NCI-H2227 (cell line): ENCODE results near the gene TRPC4.

ENCODE experiments used
- DNase-seq: peaks from one replicate; lab custom pipeline; 2025; ENCODE audit not compliant: unreplicated experiment; lab: John Stamatoyannopoulos, UW

TRPC4 gene

DNA sequence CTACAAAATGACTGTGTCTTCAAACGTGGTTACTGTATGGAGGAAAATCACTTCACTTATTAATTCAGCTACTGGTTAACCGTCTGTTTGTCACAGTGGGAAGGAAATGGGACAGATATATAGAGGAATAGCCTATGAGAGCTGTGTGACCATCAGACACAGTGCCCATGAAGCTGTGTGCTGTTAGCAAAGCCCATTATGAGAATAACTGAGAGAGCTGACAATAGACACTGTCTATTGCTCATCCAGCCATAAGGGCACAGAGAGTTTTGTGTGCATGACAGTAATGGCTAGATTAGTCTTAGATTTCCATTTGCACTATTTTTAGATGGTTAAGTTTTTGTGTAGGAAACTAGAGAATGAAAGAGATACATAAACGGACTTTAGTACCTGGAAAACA, 206.9 kb downstream of the TRPC4 start:
- DNase-seq = no peak

DNA sequence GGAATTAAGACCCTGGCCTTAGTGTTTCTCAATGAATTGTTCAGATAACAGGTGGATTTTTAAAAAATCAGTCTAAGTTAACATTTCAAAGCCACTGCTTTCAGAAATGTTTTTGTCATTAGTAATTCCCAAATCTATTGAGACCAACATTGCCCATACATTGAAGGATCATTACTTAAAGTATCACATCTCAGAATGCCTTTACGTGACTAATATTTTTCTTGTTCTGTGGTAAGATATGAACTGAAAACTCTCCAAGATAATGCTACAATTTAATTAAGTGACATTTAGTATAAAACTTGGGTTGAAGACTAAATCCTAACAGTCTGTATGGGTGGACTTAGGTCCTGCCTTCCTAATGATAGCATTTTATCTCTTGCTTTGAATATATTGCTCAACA, 211.6 kb downstream of the TRPC4 start:
- DNase-seq = no peak

DNA sequence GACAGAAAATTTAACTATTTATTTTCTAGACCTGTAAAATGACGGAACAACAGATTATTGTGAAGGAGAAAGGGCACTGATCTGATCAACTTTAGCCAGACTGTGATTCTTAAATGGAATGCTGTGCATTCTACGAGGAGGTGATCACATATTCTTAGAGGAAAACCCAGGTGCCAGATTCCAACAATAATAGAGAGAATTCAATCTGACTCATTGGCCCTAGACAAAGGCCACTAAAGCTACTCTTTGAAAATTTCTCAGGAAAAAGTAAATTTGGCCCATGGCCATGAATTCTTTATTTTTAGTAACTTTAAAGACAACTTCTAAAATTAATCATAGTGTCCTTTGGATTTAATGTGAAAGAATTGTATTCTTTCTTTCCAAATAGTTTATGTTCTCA, 212.4 kb downstream of the TRPC4 start:
- no peak for DNase-seq

DNA sequence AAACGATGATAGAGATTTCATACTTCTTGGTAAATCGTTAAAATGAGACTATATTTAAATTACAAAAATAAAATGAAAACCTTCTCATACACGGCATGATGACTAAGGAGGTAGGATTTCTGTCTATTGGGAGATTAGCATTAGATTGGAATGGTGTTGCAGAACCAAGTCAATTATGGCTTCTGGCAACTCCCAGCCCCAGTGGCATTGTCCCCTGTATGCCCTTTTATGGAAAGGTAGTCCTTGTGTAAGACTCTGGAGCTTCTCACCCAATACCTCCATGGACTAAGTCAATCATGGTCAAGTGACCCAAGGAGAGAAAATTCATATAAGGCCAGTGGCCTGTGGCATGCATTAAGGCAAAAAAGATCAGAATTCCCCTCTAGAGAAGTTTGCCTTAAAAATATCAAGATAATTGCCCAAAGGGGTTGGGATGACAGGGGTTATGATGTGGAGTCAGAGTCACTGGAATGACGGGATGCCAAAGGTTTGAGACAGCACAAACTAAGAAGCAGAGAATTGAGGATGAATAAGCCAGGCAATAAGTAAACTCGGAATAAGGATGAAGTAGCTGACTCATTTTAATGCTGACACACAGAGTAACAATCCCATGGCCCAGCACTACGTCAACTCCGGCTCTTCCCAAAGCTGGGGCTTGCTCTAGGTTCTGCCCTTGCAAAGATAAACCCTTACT, 213.2 kb downstream of the TRPC4 start:
- DNase-seq = no peak

DNA sequence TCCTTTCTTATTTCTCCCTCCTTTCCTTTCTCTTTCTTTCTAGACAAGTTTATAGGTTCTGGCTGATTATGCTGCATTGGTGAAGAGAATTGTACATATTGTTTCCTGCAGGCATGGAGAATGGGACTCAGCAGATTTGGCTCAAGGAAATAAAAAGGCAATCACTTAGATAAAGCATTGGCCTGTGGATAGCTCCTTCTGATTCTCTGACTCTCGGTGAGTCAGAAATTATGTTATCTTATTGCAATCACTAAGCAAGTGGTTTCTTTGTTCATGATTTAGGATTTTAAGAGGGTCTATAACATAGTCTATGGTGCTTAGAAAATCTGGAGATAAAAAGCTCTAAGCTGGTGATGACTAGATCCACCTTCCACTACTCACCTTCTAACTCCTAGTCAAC, 217.0 kb downstream of the TRPC4 start:
- DNase-seq = no peak

DNA sequence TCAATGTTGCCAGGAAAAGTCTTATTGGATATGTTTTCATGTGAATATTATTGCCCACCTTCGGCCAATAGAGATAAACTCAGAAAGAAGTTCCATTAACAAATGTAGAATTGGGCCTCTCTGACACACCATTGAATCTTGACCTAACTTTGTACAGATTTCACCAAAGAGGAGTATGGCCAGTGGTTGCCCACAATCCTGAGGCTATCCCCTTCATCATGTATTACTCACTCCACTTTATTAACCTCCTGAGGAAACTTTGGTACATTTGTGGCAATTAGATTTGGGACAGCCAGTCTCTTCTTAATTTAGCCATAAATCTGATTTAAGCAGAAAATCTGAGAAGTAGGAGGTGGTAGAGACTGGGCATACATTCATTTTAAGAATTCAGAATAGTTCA, 217.7 kb downstream of the TRPC4 start:
- DNase-seq = no peak

DNA sequence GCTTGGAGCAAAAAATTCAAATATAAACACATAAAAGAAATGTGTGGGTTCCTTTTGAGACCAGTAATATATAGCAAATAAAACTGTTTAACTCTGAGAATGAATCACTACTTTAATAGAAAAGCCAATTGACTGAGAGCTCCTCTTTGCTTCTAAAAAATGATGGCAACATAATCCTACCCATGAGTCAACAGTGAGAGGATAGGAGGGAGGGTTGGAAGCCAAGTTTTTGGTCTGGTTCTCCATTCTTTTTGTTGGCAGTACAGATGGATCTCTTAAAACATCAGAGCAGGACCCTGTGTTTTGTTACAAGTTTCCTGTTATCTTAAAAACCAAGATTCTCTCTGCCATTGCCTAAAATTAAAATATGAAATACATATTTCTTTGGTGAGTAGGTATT, 221.0 kb downstream of the TRPC4 start:
- no peak for DNase-seq

DNA sequence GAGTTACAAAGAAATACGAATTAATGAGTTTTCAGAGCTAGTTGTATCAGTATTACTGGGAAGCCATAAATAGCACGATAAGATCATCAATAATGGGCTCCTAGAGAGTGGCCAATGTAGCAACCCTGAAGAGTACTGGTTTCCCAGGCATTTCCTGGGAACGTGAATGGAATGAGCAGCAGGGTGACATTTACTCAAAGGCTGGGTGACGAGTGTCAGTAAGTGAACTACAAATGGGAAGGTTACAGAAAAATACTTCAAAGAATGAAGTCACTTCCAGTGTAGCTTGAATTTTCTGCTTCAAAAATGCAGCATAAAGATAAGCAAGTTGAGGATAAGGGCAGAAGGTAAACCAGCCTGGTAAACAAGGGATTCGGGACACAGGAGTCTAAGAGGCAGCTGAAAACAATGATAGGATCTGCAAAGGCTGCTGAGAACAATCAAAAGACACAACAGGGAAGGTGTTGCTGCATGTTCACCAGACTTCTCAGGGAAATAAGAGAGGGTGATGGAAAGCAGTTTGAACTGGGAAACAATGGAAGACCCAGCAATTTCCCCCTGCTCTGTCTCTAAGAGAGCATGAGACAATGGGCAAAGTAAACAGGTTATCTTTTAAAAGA, 222.4 kb downstream of the TRPC4 start:
- no peak for DNase-seq

DNA sequence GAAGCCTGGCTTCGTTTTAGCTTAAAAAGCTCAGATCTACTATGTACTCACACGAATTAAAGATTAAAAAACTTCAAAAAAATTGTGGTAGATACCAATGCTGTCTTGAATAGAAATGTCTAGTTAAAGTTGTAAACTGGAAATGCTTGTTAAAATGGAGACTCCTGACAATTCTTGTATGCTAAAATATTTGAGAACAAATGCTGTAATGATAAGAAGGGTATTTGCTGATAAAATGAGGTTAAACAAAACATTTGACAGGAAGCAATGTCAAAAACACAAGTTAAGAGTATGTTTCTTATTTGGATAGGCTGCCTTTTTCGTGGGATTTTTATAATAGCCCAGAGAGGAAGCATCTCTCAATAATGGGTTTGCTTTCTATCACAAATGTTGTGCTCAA, 223.0 kb downstream of the TRPC4 start:
- DNase-seq = no peak

DNA sequence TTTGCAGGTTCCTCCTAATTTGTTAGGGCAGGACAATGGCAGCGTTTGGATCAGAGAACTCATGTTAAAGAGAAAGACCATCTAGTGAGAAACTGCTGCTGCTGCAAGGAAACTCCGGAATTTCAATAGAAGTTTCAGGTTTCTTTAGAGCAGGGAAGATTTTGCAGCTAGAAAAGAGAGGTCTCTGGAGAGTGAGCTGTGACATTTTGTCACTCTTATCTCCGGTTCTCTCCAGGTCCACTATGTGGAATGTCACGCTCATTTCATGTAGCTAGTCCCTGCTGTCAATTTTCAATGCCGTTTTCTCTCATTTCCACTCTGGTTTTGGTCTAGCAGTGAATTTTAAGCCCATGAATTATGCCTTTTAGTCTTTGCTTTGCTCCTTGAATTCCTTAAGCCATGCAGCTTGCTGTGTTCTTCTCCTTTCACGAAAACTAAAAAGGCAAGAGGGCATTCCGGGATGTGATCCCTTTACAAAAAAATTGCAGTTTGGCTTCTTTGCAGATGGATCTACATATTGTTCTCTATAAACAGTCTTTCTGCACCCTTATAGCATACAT, 224.3 kb downstream of the TRPC4 start:
- DNase-seq = no peak

DNA sequence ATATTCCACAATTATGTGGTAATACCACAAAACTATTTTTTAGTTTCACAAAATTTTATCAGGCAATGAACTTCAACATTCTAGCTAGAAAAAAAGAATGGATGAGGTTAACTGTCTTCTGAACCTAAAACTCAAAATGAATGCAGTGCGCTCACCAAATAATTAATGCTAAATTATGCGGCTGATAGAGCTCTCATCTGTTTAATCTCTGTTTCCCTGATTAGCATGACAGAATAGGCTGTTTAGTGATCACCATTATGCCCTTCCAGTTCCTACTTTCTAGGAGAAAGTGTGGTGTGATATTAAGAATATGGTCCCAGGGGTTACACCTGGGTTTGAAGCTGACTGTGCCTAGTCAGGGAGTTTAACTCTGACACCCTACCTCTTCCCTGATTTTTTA, 228.2 kb downstream of the TRPC4 start:
- DNase-seq = no peak

DNA sequence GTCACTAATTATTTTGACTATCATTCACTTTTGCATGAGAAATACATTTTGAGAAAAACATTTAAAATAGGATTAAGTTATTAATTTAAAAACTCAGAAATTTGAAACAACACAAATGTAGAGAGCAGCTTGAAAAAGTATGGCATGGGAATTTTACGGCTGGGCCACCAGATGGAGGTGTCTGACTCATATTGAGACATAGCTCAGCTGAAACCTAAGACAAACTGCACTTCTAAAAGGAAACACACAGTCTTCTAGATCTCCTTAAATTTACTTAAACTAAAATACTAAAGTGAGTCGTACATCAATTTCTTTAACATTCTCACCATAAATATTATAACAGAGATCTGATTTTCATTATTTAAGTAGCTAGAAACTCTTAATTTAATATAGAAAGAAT, 229.1 kb downstream of the TRPC4 start:
- no peak for DNase-seq

DNA sequence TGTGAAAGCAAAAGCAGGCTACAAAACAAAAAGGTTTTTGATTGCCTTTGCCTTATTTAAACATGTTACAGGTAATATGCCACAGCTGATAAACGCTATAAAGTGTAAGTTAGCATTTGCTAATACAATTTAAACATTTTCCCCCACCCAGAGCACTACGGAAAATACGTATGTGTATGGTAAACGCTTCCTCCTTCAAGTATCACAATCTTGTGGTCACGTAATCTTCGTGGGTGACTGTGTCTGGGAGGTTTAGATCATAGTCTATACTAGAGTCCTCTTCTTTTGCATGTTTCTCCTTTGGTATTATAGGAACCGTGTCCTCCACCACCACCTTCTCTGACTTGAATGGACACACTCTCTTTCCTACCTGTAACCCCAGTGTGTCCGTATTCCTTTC, 232.9 kb downstream of the TRPC4 start:
- no peak for DNase-seq

DNA sequence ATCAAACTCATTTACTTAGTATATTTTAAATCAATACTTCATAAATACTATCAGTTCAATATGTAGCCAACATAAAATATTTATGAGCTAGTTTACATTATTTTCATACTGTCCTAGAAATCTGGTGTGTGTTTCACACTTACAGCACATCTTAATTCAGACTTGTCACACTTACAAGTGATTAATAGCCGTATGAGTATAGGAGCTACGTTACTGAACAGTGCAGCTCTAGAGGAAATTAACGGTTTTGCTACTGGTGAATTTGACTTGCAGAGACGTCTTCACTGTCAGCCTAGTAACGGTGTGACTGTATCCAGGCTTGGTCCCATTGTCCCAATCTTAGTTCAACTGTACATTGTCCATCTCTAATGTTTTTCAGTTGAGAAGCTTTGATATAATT, 237.3 kb downstream of the TRPC4 start:
- DNase-seq = peak; percentile 4

DNA sequence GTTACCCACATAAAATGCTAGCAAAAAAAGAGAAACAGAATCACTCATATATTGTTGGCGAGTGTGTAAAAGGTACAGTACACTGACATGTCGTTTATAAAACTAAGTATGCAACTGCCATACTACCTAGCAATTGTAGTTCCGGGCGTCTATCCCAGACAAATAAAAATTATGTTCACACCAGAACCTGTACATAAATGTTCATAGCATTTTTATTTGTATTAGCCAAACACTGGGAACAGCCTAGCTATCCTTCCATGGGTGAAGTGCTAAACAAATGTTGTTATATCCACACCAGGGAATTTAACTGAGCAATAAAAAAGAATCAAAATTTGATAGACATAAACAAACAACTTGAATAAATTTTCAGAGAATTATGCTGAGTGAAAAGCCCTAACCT, 242.1 kb downstream of the TRPC4 start:
- DNase-seq = no peak

DNA sequence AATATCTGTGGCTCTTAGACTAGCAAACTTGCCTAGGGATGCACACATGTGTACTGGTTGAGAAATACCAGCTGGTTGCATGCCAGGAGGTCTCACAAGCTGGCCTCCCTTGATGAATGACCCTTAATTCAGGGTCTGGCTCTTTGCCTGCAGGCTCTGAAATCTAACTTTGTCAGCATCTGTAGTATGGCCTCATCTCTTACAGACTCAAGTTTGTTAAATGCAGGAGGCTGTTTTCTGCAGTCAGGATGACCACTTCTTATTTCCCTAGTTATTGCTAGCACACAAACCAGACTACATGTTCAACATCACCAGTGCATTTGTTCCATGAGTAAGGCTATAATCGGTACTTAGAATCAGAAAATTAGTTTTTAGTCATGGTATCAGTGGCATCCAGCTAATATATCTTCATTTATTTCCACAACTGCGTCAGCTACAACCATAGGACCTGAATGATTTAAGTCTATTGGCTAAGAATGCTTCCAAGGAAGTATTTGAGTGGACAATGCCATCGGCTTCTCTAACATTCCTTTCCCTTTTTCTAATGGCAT, 247.7 kb downstream of the TRPC4 start:
- no peak for DNase-seq

DNA sequence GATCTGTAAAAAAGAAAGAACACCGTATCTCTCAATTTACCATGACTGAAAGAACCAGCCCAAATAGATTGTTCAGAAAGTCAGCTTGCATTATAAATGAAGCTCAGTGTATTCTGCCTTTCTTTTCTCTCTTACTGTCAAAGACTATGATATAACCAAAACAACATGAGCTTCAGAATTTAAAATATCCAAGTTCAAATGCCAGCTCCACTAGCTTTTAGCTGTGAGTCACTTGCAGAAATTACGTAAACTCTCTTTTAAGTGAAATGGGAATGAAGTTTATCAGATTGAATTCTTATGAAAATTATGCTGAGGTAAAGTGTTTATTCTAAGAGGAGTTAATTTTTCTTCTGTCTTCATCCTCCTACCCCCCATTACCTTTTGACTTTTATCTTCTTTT, 251.0 kb downstream of the TRPC4 start:
- DNase-seq = no peak

DNA sequence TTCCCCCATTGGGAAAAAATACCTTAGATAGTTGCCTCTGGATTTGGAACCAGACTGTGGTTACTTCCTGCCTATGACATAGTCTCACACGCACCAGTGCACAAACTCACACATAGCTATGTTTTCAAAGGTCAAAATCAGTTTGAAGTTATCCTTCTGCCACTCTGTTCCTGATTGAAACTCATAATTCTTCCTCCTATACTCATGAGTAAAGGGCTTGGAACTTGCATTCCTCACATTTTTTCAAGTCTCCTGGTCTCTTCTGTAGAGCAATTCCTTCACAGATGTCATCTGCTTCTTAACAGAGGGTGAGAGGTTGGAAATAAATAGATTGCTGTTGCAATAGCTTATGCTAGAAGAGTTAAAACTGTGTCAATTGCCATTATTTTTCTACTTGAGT, 252.4 kb downstream of the TRPC4 start:
- DNase-seq = no peak

DNA sequence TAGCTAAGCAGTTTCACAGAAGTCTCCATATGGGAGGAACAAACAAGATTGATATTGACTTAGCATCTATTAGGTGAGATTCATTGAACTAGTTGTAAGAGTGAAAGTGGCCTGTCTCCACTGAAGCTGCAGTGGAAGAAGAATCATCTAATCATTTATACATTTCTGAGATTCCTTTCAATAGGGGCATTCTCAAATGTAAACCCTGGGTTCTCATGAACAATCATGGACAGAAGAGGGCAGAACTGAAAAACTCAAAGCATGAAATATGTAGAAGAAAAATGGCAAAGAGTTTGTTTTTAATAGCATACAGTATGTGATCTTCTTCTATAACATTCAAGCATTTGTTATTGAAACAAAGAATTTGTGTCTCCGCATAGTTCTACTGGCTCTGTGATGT, 253.4 kb downstream of the TRPC4 start:
- no peak for DNase-seq

DNA sequence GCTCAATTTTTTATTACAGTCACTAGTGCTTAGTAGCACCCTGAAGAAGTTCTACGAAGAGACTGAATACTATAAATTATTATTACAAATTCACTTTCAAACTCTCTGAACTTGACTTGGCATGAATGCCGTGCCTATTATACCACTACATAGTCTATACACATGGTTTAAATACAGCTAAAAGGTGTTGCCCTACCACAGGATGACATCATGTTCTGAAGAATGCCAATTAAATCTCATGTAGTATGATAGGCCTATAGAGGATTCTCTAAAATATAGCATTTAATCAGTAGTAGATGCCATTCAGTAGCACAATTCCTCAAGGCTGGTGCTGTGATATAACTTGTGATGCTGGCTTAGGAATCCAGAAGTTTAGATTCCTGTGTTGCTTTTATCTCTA, 254.3 kb downstream of the TRPC4 start:
- no peak for DNase-seq

DNA sequence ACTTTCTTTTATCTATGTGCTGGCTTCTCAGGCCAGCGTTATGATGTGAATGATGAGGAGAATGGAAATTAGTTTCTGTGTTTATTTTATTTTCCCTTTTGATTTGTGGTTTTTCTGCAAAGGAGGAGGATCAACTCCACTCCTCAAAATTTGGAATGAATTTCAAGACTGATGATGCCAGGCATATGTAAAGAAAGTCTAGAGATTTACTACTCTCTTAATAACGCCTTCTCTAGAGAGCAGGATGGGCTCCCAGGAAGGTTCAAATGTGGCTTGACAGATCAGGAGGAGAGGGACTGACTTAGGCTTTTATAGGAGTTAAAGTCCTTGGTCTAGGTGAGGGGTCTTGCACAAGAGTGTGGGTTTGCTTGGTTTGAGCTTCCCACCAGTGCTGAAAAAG, 255.9 kb downstream of the TRPC4 start:
- no peak for DNase-seq

DNA sequence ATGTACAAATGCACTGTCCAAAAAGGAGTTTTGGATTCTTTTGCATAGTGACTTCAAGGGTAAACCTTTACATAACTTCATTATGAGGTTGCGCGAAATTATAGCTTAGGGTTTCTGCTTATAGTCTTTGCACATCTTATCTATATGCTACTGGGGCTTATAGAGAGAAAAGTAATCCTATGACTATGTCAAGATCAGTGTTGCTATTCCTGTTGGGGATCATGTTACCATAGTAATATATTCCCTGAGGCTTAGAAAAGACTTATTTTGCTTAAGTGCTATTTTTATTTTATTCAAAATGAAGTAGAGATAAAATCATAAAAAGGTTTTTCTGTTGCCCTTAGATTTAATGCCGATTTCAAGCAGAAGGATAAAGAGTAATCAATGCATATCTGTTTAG, 256.3 kb downstream of the TRPC4 start:
- DNase-seq = no peak
